GM19324 (cell line): ENCODE data around the gene DCT.

ENCODE experiments used
- ATAC-seq: cut with Tn5 transposase; IDR thresholded peaks from one replicate; pipeline ENCODE4 v1.9.1; 2021; ENCODE audit warnings: mild to moderate bottlenecking, moderate library complexity; ENCODE audit not compliant: unreplicated experiment, low FRiP score

DCT gene

GRCh38 chr13:94400874-94401273, 78.6 kb downstream of the DCT start:
- no peak for ATAC-seq

GRCh38 chr13:94399812-94400211, 79.7 kb downstream of the DCT start:
- no peak for ATAC-seq

- no peak for ATAC-seq
Measured at GRCh38 chr13:94395860-94396259, 83.6 kb downstream of the DCT start.

GRCh38 chr13:94394723-94395122, 84.8 kb downstream of the DCT start:
- ATAC-seq: no peak

GRCh38 chr13:94390881-94391280, 88.6 kb downstream of the DCT start:
- no peak for ATAC-seq

GRCh38 chr13:94389604-94390351, 89.7 kb downstream of the DCT start:
- ATAC-seq: no peak

GRCh38 chr13:94387047-94387446, 92.4 kb downstream of the DCT start:
- ATAC-seq: no peak
